C4-2B (cell line): ENCODE results near the gene TLR5.

Source experiments
- H3K27ac ChIP-seq: fragments of 450-650 bp; 2 replicates; pipeline ENCODE4 v1.5.1; 2017
- ZFX ChIP-seq: fragments of 450-650 bp; IDR thresholded peaks from 2 replicates; pipeline ENCODE4 v1.6.1; 2017
- TF ChIP-seq, protein P1 (sequence below): fragments of 450-650 bp; conservative IDR thresholded peaks from 2 replicates; pipeline ENCODE4 v1.5.1; 2017; ENCODE audit warnings: mild to moderate bottlenecking

Gene TLR5

DNA sequence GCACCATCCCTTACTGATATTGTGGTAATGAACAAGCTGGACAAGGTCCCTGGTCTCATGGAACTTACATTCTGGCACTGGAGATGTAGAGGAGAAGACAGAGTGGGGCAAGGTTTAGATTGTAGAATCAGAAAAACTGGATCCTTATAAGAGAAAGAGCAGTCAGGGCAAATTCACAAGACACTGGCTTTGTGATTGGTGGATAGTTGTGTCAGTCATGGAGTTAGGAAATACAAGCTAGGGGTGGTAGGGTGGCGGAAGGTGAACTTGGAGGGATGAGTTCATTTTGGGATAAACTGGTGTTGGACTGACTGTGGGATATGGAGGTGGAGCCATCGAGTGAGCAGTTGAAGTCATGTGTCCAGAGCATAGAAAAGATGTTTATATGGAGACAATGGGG is 3.7 kb upstream of the TLR5 start:
- no peak overlapping the region for H3K27ac ChIP-seq
- TF ChIP-seq ZFX: no peak
- TF ChIP-seq, protein P1, sequence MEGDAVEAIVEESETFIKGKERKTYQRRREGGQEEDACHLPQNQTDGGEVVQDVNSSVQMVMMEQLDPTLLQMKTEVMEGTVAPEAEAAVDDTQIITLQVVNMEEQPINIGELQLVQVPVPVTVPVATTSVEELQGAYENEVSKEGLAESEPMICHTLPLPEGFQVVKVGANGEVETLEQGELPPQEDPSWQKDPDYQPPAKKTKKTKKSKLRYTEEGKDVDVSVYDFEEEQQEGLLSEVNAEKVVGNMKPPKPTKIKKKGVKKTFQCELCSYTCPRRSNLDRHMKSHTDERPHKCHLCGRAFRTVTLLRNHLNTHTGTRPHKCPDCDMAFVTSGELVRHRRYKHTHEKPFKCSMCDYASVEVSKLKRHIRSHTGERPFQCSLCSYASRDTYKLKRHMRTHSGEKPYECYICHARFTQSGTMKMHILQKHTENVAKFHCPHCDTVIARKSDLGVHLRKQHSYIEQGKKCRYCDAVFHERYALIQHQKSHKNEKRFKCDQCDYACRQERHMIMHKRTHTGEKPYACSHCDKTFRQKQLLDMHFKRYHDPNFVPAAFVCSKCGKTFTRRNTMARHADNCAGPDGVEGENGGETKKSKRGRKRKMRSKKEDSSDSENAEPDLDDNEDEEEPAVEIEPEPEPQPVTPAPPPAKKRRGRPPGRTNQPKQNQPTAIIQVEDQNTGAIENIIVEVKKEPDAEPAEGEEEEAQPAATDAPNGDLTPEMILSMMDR: no peak

- no peak for TF ChIP-seq ZFX
- no peak overlapping the region for H3K27ac ChIP-seq
These were observed 1.9 kb upstream of the TLR5 start for GRCh38 chr1:223144914-223145313.

DNA sequence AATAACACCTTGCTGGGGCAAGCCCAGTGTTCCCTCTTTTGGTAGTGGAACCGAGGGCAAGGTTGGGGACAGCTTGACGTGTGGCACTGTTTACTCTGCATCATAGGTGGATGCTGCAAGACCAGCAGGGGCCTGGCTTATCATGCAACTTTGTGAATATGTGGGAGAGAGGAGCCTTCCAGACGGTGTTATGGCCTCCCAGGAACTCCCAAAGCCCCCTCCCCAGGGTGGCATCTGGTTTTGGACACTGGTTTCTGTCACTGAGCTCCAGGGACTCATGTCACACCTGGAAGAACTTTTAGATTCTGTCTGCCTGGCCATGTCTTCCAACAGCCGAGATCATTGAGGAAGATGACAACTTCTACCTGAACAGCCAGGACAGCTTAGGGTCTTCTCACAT is 1.4 kb upstream of the TLR5 start:
- H3K27ac ChIP-seq: no peak overlapping the region; the same call in 1 of the 2 replicates
- no peak for TF ChIP-seq ZFX
- TF ChIP-seq, protein P1: no peak

DNA sequence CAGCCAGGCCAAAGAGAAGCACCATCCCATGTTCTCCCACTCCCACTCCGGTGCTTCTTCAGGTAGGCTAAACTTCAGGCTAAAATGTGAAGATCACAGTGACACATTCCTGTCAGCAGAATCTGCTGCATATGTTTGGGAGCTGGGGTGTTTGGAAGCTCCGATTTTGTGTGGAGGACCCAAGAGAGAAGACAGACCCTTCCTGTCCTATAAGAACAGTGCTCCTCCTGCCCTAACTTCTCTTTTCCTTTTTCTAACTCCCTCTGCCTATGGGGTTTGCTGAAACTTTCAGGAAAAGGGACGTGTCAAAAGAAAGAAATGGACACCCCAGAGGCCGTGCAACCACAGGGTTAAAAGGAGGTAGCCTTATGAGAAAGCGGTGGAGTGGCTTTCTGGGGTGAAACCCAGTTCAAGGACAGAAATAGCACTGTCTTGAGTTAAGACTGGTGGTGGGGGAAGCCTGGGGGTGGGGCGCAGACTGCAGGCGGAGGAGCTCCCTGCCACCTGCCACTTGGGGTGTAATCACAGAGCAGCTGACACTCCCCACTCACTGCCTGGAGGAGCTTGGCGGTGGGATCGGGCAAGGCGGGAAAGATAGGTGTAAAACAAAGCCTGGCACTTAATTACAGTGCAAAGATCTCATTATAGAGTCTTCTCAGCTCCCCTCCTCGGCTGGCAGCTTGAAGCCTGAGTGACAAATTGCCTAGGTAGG is 645 bp upstream of the TLR5 start:
- TF ChIP-seq ZFX: no peak; the same call in 1 of the 2 replicates
- TF ChIP-seq, protein P1: no peak
- peak overlapping the region; percentile 58 for H3K27ac ChIP-seq

- TF ChIP-seq ZFX: no peak
- TF ChIP-seq, protein P1: no peak
- H3K27ac ChIP-seq: peak overlapping the region; percentile 58
These were observed 779 bp downstream of the TLR5 start for GRCh38 chr1:223142269-223142668.

- no peak overlapping the region for H3K27ac ChIP-seq
- TF ChIP-seq, protein P1: no peak
- no peak for TF ChIP-seq ZFX
These were observed 2.2 kb downstream of the TLR5 start for GRCh38 chr1:223140611-223141405.

GRCh38 chr1:223137455-223138085 is 5.5 kb downstream of the TLR5 start:
- no peak overlapping the region for H3K27ac ChIP-seq
- TF ChIP-seq ZFX: no peak
- TF ChIP-seq, protein P1: no peak
